OCI-LY7 (cell line): ENCODE results near the gene TNS3. TPM values are rescaled to one million over a fixed set of nuclear protein-coding genes. Genes with fewer than 3 reads are reported as not detected.

Experiments used
- BruUV-seq: library from RNA; stranded (reverse); fragments of 400-500 nt; replicated peaks from 2 replicates; lab custom pipeline; 2021; lab: Mats Ljungman, UMichigan
- CTCF ChIA-PET: fragments of 300-600 bp; sonication (Branson Sonifier 250); formaldehyde crosslinking; loops from one replicate; lab custom pipeline; 2022; ENCODE audit warnings: antibody characterized with exemption; ENCODE audit not compliant: unreplicated experiment; lab: Charles Lee
- POLR2A ChIA-PET: fragments of 300-600 bp; sonication (Branson Sonifier 250); formaldehyde crosslinking; loops from one replicate; lab custom pipeline; 2022; ENCODE audit warnings: antibody characterized with exemption; lab: Charles Lee
- DNase-seq: peaks from one replicate; pipeline ENCODE4 v3.0.0-alpha.2; 2015; ENCODE audit warnings: low spot score
- H2AFZ ChIP-seq: fragments of 200-600 bp; sonication (generic), shearing (Covaris generic); 2 replicates; pipeline ENCODE4 v1.6.1; 2014; ENCODE audit warnings: mild to moderate bottlenecking, antibody characterized with exemption, low read length, moderate library complexity
- H3K27ac ChIP-seq: fragments of 200-600 bp; sonication (generic); 2 replicates; pipeline ENCODE4 v1.5.1; 2014; ENCODE audit warnings: mixed run types, low read depth, mild to moderate bottlenecking, moderate library complexity, low read length, inconsistent platforms; ENCODE audit not compliant: poor library complexity, severe bottlenecking
- H3K36me3 ChIP-seq: fragments of 200-600 bp; sonication (generic); 2 replicates; pipeline ENCODE4 v1.6.1; 2014; ENCODE audit warnings: mild to moderate bottlenecking, antibody characterized with exemption, low read length, moderate library complexity, mixed read lengths; ENCODE audit not compliant: insufficient read depth
- H3K4me1 ChIP-seq: fragments of 200-600 bp; sonication (generic); 2 replicates; pipeline ENCODE4 v1.5.1; 2014; ENCODE audit warnings: mild to moderate bottlenecking, low read length; ENCODE audit not compliant: insufficient read depth, poor library complexity, severe bottlenecking
- H3K4me2 ChIP-seq: fragments of 200-600 bp; sonication (generic); 2 replicates; pipeline ENCODE4 v1.6.1; 2014; ENCODE audit warnings: mild to moderate bottlenecking, low read length
- H3K4me3 ChIP-seq: fragments of 200-600 bp; sonication (generic); 2 replicates; pipeline ENCODE4 v1.5.1; 2014; ENCODE audit warnings: mild to moderate bottlenecking, low read depth, low read length; ENCODE audit not compliant: poor library complexity, severe bottlenecking
- H3K79me2 ChIP-seq: fragments of 200-600 bp; sonication (generic); 2 replicates; pipeline ENCODE4 v1.6.1; 2016; ENCODE audit warnings: low read depth, mild to moderate bottlenecking, low read length, moderate library complexity, mixed read lengths; ENCODE audit not compliant: insufficient read depth
- H3K9me2 ChIP-seq: fragments of 200-600 bp; sonication (generic); 2 replicates; pipeline ENCODE4 v1.6.1; 2016; ENCODE audit warnings: mild to moderate bottlenecking, low read length, mixed read lengths; ENCODE audit not compliant: insufficient read depth
- H3K9me3 ChIP-seq: fragments of 200-600 bp; sonication (generic); 2 replicates; pipeline ENCODE4 v1.6.1; 2014; ENCODE audit warnings: mild to moderate bottlenecking, mixed run types, low read length, mixed read lengths
- H4K20me1 ChIP-seq: fragments of 200-600 bp; sonication (generic); 2 replicates; pipeline ENCODE4 v1.6.1; 2014; ENCODE audit warnings: mild to moderate bottlenecking, antibody characterized with exemption, low read length, moderate library complexity, mixed read lengths; ENCODE audit not compliant: insufficient read depth
- EZH2phosphoT487 ChIP-seq: fragments of 200-600 bp; sonication (generic); IDR thresholded peaks from 2 replicates; pipeline ENCODE4 v1.6.1; 2018; ENCODE audit warnings: low read depth, borderline replicate concordance, mild to moderate bottlenecking, mixed run types, antibody characterized with exemption, low read length, moderate library complexity, mixed read lengths
- intact Hi-C: fragments of 100-400 bp; cut with micrococcal nuclease; formaldehyde crosslinking; loops from one replicate; pipeline ENCODE4 v1.10.0; 2022; ENCODE audit not compliant: unreplicated experiment
- total RNA-seq, 2 experiments: library from RNA; depleted of rRNA in 1 of 2; stranded (reverse); fragments of >200 nt in 1 of 2; shearing (Covaris generic) in 1 of 2; gene quantifications; 2 replicates each; pipeline ENCODE4 v1.2.3, GENCODE V29; 2014 to 2022
- TF ChIP-seq, protein P1 (sequence below): fragments of 200-600 bp; sonication (generic); conservative IDR thresholded peaks from 2 replicates; pipeline ENCODE4 v1.5.1; 2014; ENCODE audit warnings: mild to moderate bottlenecking, antibody characterized with exemption, low read length, moderate library complexity, mixed read lengths

TNS3 gene
- total RNA-seq, 2 experiments from 2014 or later: 9.5 to 42.1 TPM

GRCh38 chr7:47600199-47601118, 18.5 kb upstream of the TNS3 start:
- Histone ChIP-seq H3K9me2 (no peaks in the 10 kb centered on the region), H2AFZ (peak overlapping the region; percentile 87), H3K27ac (peak overlapping the region; percentile 86), H3K36me3 (no peaks in the 10 kb centered on the region; the same call in 1 of the 2 replicates), H3K4me2 (peak overlapping the region; percentile 75), H3K79me2 (no peaks in the 10 kb centered on the region), H4K20me1 (no peaks in the 10 kb centered on the region), H3K4me3 (peak overlapping the region; percentile 41), H3K9me3 (peaks cover 35% of the 10 kb centered on the region), H3K4me1 (peaks cover 36% of the 10 kb centered on the region)
- DNase-seq: peak; percentile 23
- CTCF ChIA-PET: interaction anchor here (0.9 to 1.8 kb wide), 5 partner anchors 10 to 100 kb away, joined by 3 to 7 read pairs (median 5); no protein-coding TSS in a partner anchor
- POLR2A ChIA-PET: interaction anchor here (0.6 to 3.1 kb wide), 15 partner anchors 9 to 403 kb away, joined by 3 to 19 read pairs (median 5); no protein-coding TSS in a partner anchor
- no TSS peak for BruUV-seq
- TF ChIP-seq, protein P1, sequence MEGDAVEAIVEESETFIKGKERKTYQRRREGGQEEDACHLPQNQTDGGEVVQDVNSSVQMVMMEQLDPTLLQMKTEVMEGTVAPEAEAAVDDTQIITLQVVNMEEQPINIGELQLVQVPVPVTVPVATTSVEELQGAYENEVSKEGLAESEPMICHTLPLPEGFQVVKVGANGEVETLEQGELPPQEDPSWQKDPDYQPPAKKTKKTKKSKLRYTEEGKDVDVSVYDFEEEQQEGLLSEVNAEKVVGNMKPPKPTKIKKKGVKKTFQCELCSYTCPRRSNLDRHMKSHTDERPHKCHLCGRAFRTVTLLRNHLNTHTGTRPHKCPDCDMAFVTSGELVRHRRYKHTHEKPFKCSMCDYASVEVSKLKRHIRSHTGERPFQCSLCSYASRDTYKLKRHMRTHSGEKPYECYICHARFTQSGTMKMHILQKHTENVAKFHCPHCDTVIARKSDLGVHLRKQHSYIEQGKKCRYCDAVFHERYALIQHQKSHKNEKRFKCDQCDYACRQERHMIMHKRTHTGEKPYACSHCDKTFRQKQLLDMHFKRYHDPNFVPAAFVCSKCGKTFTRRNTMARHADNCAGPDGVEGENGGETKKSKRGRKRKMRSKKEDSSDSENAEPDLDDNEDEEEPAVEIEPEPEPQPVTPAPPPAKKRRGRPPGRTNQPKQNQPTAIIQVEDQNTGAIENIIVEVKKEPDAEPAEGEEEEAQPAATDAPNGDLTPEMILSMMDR: no peak
- no peak for TF ChIP-seq EZH2phosphoT487
- intact Hi-C loops: loop anchor here (1.0 to 5.0 kb wide), 2 partner anchors 69 to 103 kb away; no protein-coding TSS in a partner anchor

DNA sequence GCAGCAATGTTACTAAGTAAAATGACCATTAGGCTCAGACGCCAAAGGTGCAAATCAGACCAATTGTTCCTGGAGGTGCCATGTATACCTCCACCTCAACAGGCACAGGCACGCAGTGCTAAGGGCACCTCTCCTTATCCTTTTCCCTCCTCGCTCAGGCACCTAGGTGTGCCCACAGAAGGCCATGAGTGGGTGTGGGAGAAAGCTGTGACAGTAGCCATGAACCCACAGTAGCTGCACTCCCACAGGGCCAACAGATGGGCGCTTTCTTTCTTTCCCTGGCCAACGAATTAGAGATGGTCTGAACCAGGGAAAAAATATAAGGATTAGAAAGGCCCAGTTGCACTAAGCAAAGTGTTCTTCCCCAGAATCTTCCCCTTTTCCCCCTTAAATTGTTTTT, 15.5 kb upstream of the TNS3 start:
- Histone ChIP-seq H2AFZ (no peak overlapping the region), H3K4me3 (no peak overlapping the region), H3K4me2 (no peak overlapping the region), H3K9me2 (no peaks in the 10 kb centered on the region), H3K36me3 (no peaks in the 10 kb centered on the region; the same call in 1 of the 2 replicates), H3K4me1 (peaks cover 26% of the 10 kb centered on the region), H3K27ac (no peak overlapping the region), H4K20me1 (no peaks in the 10 kb centered on the region), H3K9me3 (peaks cover 35% of the 10 kb centered on the region), H3K79me2 (no peaks in the 10 kb centered on the region)
- intact Hi-C loops: no loop called here
- DNase-seq: no peak
- BruUV-seq: no TSS peak
- TF ChIP-seq, protein P1: no peak
- no peak for TF ChIP-seq EZH2phosphoT487
- ChIA-PET CTCF (no interaction called here), POLR2A (interaction anchor here (0.7 to 0.9 kb wide), 2 partner anchors 18 to 75 kb away, joined by 3 to 4 read pairs; no protein-coding TSS in a partner anchor)
